Stimulated activated CD4-positive, alpha-beta T cell treated with anti-CD3 and anti-CD28 coated beads, Interleukin-4, amount 100 ng/mL, for 48 hours (primary cell): ENCODE data around the gene BTBD9.

ENCODE experiments used
- DNase-seq, 2 donors: peaks; one replicate each; pipeline ENCODE4 v3.0.0-alpha.2; 2020; ENCODE audit warnings: low read depth in 2 of 2

BTBD9 gene

DNA sequence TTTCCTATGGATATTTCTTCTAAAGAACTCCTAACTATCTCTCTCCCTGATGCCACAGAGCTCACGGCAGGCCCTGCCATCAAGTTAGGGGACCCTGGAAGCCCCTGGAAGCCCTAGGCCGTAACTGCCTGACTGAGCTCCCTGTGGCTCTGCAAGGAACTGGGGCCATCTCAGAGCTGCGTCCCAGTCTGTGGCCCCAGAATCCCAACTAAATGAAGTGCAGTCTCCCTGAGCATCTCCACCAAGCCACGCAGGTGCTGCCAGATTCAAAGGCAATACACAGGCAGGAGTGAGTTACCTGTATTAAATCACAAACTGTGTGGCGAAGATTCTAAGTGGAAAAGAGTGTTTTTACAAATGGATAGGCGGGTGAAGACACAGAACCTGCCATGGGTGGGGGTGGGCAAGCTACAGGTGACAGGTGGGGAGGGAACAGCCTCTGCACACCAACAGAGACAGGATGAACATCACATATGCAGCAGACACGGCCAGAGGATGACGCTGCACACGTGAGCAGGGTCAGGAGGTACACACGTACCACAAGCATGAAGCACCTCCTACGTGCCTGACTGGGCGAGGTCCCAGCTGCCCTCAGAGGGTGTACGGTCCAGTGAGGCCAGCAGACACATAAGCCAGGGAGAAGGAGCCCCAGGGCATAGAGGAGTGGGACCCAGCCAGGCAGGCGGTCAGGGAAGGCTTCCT, 461.7 kb downstream of the BTBD9 start:
- DNase-seq, result no peak

DNA sequence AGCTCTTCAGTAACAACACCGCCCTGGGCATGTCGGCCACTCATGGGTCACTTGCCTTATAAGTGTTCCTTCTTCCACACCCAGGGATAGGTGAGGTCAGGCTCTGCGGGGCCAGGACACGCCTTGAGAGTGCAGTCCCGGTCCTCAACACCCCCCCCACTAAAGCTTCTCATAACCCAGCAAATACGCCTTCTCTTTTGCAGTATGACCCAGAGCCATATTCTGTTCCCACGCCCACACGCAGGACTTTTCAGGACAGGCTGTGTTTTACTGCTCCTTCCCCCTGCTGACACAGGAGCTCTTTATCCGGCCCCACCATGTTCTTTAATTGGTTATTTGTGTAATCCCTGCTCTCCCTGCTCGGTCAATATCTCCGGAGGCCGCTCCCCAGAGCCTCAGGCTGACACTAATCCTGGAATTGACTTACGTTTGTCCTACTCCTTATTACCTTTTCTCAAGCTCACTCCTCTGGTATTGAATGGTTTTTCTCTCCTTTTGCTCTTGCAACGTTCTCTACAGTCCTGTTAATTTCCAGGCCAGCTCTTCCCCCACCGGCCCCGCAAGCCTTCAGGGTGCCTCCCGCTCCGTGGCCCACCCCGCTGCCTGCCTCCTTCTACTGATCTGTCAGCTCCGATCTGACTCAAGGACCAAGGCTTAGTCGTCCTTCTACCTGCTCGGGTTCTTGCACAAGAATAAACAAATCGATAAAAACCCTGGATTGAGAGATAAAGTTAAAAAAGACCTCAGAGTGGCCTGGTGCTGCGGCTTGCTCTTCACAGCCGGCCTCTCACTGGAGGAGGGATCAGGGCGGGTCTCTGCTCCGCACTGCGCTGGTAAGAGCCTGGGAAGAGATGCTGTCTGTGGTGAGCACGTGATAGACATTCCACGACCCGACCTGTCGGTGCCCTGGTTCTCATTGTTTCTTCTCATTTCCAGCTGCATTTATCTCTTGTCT, 462.7 kb downstream of the BTBD9 start:
- no peak for DNase-seq

DNA sequence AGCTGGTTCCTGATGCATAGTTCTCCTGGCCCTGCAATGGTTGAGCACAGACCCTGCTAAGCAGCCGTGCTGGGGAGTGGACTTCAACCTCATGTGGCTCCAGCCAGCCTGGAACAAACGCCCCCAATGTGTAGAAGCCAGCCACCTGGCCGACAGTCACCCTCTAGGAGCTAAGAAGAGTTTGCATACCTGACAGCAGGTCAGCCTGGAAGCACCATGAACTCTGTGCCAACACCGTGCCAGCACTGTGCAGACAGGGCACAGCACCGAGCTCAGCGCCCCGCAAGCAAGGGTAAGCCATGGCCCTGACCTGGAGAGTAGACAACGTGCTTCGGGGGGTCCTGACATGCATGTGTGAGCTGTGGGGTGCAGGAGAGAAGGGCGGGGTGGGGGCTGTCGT, 463.9 kb downstream of the BTBD9 start:
- DNase-seq, result no peak

DNA sequence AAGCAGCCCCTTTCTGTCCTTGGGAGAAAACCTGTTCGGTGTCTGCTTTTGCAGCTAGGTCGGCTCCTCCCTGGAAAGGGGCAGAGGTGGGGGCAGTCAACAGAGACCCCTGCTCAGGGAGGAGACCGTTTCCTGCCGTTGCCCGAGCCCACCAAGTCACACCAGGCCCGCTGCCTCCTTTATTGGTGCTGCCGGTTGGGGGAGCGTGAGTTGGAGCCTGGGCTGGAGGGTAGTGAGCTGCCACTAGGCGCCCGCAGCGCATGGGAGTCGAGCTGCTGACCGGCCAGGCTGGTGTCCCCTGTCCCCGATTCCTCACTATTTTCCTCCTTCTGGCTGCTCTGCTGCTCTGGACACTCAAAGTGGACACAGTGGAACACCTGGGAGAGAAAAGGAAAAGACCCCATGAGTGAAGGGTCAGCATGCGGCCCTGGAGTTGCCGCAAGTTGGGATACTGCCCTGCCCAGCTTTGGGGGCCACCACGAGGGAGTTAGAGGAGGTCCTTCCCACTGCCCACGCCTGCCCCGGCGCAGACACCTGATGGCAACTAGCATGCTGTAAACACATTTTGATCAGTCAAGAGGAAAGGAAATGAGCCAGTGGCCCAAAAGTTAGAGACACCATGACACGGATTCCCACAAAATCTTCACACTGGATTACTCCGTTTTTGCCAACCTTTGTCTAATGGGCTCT, 464.8 kb downstream of the BTBD9 start:
- no peak for DNase-seq

DNA sequence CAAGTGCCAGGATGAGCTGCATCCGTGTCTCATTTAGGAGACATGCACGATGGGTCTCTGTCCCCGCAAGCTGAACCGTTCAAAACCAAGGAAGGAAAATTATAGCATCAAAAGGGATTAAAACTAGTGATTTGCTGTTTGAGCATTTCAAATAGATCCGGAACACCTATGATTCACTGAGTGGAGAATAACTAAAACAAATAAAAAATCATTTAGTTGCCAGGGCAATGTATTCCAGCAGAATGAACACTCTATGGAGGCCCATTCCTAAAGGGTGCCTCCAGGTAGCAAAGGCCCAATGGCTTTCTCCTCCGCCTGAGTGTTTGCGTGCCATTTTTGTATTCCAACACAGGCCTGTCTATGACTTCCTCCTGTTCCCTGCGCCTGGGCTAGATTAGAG, 465.4 kb downstream of the BTBD9 start:
- DNase-seq, result no peak

DNA sequence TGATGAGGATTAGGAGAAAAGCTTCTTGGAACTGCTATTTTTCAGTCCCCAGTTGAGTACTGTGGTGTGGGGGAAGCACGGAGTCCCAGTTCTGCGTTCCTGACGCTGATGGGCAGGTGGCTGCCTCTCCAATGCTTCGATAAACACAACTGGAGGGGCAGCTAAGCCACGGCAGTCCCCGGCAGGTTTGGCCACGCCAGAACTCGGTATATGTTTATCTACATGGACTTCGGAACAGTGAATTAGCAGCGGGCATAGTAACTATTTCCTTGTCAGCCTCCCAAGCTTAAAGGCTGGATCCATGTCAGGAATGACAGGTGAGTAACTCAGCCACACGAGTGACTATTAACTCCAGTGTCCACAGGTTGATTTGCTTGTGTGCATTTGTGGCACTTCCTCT, 465.8 kb downstream of the BTBD9 start:
- no peak for DNase-seq

DNA sequence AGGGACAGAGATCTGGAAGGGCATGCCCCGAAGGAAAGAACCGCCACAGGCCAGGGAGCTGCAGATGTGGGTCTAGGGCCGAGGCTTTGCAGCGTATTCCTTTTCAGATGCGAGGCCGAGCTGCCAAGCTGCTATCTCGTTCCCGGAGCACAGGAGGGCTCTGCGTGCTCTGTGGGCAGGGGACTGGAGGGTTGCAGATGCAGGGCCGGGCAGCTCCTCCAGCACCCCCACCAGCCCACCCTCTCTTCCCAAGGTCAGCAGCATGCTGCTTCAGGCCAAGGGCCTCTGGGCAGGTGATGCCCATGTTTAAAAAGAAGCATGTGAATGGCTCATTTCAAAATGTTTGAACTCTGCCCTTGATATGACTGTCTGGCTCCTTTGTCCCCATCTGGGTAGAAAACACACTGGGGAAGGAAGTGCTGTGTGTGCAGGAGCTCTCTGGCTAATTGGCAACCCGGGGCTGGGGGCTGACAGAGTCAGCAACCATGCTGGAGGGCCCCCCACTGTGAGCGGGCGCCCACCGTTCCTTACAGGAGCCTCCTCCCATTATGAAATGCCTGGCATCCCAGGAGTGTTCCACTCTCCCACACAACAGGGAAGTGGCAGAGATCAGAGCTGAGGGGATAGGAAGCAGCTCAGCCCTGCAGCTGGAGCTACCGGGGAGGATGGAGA, 466.9 kb downstream of the BTBD9 start:
- DNase-seq, result no peak

DNA sequence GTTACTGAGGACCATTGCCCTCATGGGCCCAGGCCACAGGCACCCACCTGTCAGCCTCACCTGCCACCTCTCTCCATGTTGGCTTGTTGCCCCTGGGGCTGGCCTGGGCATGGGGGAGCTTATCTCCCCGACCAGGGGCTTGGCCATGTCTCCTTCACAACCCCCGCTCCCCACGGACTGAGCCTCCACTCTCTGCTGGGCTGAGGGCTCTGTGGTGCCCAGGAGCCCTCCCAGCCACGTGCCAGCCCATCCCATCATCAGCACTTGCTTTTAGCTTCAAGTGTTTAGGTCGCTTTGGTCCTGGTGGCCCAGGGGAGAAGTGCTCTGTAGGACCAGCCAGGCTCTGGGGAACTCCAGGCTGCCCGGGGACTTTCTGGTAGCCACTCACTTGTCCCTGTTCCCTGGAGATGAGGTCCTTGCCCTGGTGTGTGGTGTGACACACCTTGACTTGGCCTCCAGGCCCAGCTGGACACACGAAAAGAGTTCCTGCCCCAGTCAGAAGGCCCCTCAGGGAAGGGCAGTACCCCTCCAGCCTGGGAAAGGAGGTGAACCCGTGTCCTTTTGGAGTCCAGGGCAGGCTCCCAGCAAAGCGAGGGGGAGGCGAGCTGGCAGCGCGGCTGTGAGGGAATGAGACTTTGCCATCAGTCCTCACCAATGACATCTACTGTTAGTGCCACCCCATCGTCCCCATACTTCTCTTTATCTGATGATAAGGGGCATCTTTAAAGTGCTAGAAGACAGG, 467.6 kb downstream of the BTBD9 start:
- no peak for DNase-seq

DNA sequence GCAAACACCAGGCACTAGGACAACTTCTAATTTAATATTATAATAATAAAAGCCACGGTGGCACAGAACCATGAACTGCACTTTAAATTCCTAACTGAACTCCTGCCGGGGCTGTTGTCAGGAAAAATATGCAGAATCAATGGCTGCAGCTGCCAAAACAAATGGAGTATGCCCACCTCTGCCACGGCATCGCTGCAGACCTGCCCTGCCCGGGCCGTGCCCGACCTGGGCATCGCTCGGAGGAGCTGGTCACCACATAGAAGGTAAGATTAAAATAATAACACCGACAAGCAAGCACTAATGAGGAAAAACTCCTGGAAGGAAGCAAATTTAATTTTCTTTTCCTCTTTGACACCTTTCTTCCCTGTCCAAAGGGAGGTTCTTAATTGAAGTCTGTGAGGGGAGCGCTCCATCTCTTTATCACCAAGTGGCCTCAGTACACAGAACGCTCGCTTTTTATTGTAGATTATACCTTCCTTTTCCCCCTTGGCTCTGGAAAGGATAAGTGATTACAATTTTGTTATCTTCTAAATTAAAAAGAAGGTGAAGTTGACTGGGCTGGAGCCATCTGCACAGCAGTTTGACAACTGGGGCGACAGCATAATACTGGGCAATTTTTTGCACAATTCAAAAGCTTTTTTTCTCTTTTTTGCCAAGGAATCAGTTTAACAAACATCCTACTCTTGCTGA, 468.9 kb downstream of the BTBD9 start:
- DNase-seq, result no peak

DNA sequence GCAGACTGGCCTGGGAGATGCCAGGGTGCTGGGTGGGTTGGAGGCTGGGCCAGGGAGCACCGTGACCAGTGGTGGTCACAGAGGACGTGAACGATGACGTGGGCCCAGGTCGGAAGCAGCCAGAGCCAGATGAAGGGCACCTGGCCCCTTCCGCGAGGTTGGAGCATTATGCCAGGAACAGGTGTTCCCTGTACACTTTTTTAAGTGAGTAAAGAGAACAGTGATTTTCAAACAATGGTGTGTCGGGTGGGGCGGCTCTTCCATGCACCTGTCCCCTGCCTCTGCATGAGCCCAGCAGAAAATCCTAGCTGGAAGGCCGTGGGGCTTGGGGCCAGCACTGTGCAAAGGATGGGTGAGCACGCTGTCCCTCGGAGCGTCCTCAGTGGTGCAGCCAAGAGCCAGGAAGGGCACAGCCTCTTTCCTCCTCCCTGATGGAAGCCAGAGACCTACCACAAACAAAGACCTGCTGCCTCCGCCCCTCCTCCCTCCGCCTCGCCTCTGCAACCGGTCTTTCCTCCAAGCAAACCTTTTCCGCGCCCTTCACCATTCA, 469.7 kb downstream of the BTBD9 start:
- DNase-seq, result no peak

DNA sequence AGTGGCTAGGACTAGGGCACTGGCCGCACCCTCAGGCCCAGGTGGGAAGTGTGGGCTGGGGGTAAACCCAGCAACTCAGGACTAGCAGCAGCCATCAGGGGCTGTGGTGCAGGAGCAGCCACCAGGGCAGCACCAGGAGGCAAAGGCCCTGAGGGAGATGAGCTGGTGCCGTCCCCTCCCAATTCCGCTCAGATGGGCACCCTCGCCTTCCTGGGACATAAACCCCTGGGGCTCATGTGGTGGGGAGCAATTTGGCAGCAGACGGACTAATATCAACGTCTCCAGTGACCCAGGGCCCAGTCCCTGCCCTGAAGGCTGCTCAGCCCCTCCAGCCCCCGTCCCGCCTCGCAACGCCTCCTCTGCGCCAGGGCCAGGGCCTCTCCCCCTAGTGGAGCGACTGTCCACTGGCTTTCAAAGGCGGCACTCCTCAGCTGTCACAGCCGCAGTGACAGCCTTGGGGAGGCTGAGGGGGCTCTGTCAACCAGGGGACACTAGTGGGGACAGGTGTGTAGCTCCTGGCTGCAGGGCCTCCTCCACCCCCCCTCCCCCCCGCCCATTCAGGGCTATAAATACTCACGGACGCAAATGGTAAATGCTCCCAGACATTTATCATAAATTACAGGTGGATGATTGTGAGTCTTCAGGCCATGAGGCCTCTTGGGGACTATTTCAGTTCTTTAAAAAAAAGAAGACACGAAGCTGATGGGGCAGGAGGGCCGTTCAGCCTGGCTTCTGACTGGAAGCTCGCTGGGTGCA, 470.3 kb downstream of the BTBD9 start:
- DNase-seq, result no peak

DNA sequence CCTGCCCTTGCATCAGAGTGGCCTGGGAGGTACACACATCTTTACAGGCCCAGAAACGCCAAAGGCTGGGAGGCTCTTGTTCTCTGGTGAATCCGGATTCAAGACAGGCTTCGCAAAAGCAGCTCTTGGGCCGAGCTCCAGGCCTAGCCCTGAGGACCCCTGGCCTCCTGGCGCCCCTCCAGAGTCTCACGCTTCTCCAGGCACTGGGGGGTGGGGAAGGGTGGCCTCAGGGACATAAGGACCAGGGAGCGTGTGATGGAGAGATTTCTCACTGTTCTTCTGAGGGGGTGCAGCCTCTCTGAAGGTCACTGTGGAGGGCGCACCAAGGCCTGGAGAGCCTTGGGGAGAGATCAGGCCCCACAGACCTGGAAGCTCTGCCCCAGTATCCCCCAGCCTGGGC, 471.0 kb downstream of the BTBD9 start:
- no peak for DNase-seq

DNA sequence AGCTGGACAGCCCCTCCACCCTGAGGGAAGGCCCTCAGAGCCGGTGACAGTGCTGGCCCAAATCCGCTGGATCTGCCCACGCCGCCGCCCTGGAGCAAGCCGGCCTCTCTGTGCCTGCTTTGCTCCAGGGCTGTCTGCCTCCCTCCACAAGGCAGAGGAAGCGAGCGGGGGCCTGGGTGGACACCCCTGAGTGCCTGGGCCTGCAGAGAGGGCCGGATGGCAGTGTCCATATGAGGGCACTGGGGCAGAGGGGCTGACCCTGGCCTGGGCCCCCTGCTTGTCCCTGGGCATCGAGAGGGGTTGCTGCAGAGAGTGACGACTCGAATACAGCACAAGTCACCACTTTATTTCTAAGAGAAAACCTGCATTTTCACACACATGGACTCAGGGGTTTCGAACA, 471.6 kb downstream of the BTBD9 start:
- no peak for DNase-seq

DNA sequence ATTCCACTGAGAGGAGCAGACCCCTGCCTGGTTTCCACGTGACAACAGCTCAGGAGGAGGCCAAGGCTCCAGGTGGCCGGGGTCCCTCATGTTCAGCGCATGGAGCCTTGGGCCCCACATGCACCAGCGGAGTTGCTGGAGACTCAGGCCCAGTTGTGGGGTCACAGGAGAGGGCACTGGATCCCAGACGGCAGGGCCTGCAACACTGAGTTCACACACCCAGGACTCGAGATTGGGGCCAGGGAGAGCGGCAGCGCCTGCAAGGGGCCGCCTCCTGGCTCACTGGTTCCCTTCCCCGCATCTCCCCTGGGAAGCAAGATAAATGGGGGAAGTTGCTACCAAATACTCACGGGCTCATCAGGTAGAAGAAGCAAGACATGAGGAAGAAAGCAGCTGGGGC, 472.1 kb downstream of the BTBD9 start:
- no peak for DNase-seq

DNA sequence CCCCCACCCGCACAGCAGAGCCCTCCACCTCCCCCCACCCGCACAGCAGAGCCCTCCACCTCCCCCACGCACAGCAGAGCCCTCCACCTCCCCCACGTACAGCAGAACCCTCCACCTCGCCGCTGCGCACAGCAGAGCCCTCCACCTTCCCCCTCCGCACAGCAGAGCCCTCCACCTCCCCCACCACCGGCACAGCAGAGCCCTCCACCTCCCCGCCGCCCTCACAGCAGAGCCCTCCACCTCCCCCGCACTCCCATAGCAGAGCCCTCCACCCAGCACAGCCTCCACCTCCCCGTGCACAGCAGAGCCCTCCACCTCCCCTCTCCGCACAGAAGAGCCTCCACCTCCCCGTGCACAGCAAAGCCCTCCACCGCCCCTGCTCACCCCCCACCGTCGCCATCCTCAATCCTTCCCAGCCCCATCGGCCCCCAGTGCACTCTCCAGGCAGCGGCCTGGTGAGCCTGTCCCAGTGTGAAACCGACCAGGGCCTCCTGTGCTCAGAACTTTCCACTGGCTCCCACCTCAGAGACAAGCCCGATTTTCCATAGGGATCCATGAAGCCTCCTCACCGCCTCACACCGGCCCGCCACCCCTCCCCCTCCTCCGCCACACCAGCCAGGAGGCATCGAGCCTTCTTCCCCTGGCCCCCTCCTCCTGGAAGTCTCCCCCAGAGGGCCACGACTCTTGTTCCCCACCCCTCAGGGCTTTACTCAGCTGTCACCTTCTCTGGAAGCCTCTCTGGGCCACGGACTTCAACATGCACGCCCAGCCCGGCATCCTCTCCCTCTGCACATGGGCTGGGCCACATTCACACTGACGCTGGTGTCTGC, 473.1 kb downstream of the BTBD9 start:
- DNase-seq, result no peak

DNA sequence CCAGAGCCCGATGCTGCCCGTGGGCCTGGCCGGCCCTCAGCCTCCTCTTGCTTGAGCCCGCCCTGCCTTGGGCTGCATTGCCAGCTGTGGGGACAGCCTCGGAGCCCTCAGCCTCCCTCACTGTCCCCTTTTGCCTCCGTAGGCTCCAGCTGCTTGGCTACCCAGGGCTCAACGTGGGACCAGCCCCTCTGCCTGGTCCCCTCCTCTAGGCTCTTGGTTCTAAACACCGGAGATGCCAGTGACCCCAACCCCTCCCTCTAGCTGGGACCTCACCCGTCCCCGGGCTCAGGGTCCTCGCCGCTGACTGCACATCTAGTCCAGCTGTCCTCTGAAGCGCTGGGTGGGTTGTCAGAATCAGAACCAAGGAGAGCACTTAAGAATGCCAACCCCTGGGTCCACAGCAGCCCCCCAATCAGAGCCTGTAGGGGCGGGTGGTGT, 475.0 kb downstream of the BTBD9 start:
- no peak for DNase-seq

DNA sequence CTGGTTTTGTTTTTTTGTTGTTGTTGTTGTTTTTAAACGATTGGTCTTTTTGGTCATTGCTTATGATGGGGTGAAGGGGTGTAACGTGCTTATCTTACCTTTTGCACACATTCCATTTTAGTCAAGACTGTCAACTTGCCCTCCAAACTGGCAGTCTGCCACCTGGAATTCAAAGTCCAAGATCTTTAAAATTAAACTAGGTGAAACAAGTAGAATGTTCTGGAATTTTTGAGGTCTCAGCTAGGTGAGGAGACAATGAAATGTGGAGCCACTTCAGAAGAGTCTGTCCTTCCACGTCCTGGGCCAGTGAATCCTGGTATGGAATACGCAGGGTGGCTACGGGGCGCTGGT, 475.6 kb downstream of the BTBD9 start:
- DNase-seq, result no peak

DNA sequence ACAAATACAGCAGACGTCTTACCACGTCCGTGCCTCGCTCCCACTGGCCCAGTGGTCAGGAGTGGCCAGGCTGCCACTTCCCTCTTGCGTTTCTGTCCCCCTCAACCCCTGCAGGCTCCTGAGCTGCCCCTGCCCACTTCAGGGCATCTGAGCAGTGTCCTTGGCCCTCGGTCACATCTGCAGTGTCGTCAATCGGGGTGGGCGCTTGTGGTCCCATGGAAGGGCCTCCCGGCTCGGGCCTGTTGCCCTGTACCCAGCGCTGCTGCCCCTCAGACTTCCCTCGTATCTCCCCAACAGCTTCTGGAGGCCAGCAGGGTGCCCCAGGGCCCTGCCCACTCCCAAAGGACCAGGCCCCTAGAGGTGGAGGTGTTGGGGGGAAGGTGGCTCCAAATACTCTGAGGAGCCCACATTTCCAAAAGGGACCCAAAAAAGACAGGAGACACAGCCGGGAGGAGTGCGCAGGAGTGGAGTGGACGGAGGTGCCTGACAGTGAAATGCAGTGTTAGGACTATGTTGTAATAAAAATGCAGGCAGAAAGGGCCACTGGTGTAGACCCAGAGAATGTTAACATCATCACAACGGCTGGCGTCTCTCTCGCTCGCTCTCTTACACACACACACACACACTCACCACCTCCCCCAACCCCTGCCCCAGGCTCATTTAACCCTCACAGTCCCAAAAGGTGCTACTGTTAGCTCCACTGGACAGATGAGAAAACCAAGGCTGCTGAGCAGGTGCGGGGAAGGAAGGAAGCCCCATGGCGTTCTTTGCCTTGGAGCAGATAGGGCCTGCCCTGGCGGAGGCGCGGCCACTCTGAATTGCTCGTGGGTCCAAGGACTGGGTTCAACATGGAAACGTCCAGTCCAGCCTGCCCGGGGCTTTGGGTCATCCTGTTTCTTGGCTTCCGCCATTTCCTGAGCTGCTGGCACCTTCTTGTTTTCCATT, 476.3 kb downstream of the BTBD9 start:
- DNase-seq, result no peak
